HT1080 (cell line): ENCODE measurements around the gene C12orf60. TPM values are rescaled to one million over a fixed set of nuclear protein-coding genes. Genes with fewer than 3 reads are reported as not detected.

Experiments used
- DNase-seq: peaks from one replicate; pipeline ENCODE4 v3.0.0-alpha.2; 2015; ENCODE audit warnings: low read depth
- total RNA-seq: library from RNA; depleted of rRNA; stranded (reverse); fragments of >200 nt; shearing (Covaris generic); gene quantifications from 2 replicates; pipeline ENCODE4 v1.2.3, GENCODE V29; 2014; rRNA removed

The C12orf60 gene
- total RNA-seq, 1 experiment from 2014 or later, result 1.7 TPM

GRCh38 chr12:14871886-14872285 lies 68.4 kb downstream of the C12orf60 start:
- DNase-seq, result no peak

DNA sequence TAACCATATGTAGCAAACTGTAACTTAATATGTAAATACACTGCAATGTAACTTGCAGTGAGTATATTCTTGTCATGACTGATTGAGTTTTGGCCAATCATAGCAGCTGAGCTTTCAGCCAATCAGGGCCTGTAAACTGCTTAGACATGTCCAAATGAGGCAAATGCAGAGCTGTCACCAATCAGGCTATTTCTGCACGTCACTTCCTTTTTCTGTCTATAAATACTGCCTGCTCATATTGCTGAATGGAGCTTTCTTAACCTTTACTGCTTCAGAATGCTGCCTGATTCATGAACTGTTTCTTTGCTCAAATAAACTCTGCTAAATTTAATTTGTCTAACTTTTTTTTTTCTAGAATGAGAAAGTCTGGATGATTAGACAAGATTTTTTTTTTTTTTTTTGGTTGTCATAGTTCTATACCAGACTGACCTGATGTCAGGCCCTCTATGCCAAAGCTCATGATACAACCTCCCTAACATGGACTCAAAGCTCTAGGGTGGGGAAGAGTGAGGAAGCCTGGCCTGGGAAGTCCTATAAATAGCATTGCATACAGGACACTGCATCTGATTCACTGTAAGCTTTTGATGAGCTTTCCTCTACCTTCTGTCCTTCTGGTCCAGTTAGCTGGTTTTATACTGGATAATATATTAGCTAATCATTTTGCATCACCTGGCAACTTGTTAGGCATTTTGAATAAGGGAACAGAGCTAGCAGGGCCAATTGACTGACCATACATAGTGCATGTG lies 70.1 kb downstream of the C12orf60 start:
- peak; percentile 15 for DNase-seq

Other genes with a start within 250 kb of the C12orf60 start
- gene PLBD1, start 235.8 kb upstream of the C12orf60 start, total RNA-seq, result not detected in 2 replicates
- 0.17 TPM in 1 of 2 replicates, not detected in the other for gene GUCY2C, start 107.1 kb upstream of the C12orf60 start, total RNA-seq
- 13.7 and 32.1 TPM in 2 replicates for gene WBP11, start 192 bp upstream of the C12orf60 start, total RNA-seq
- gene SMCO3, start 10.5 kb downstream of the C12orf60 start, total RNA-seq, result not detected in 2 replicates
- not detected in 2 replicates for gene ART4, start 39.9 kb downstream of the C12orf60 start, total RNA-seq
- gene MGP, start 82.2 kb downstream of the C12orf60 start, total RNA-seq, result 0.23 and 0.90 TPM in 2 replicates
- 0.03 TPM in 1 of 2 replicates, not detected in the other for gene ERP27, start 134.9 kb downstream of the C12orf60 start, total RNA-seq
- 140 and 167 TPM in 2 replicates for gene ARHGDIB, start 157.9 kb downstream of the C12orf60 start, total RNA-seq
- gene PDE6H, start 169.4 kb downstream of the C12orf60 start, total RNA-seq, result not detected in 2 replicates